Prostate gland (tissue), 2 donors: Measurements from ENCODE around the gene SLC6A2.

Experiments used
- POLR2A ChIP-seq: fragments of 450-650 bp; IDR thresholded peaks from one replicate; pipeline ENCODE4 v1.6.1; 2016; ENCODE audit warnings: antibody characterized with exemption, mild to moderate bottlenecking
- POLR2AphosphoS5 ChIP-seq: sonication (generic); formaldehyde crosslinking; IDR thresholded peaks from one replicate; pipeline ENCODE4 v1.6.1; 2017; ENCODE audit warnings: antibody characterized with exemption
- TF ChIP-seq, protein P1 (sequence below), 4 experiments: fragments of 200-600 bp in 2 of 4; fragments of 450-650 bp in 2 of 4; sonication (generic) in 2 of 4; IDR thresholded peaks; 1 replicate in 3 of 4; 2 replicates in 1 of 4; pipeline ENCODE4 v1.5.1; 2016 to 2019; ENCODE audit warnings: antibody characterized with exemption in 4 of 4, mild to moderate bottlenecking in 2 of 4, moderate library complexity in 2 of 4

GRCh38 chr16:55728797-55729196, 73.0 kb downstream of the SLC6A2 start:
- TF ChIP-seq, protein P1, sequence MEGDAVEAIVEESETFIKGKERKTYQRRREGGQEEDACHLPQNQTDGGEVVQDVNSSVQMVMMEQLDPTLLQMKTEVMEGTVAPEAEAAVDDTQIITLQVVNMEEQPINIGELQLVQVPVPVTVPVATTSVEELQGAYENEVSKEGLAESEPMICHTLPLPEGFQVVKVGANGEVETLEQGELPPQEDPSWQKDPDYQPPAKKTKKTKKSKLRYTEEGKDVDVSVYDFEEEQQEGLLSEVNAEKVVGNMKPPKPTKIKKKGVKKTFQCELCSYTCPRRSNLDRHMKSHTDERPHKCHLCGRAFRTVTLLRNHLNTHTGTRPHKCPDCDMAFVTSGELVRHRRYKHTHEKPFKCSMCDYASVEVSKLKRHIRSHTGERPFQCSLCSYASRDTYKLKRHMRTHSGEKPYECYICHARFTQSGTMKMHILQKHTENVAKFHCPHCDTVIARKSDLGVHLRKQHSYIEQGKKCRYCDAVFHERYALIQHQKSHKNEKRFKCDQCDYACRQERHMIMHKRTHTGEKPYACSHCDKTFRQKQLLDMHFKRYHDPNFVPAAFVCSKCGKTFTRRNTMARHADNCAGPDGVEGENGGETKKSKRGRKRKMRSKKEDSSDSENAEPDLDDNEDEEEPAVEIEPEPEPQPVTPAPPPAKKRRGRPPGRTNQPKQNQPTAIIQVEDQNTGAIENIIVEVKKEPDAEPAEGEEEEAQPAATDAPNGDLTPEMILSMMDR (IDR thresholded peaks at IDR 0.05): no peak
- TF ChIP-seq POLR2A (no peak), POLR2AphosphoS5 (no peak)
